HEK293 (cell line): Measurements from ENCODE around the gene PDZRN4.

Experiments
- HOXA7 ChIP-seq: sonication (generic); formaldehyde crosslinking; IDR thresholded peaks from 2 replicates; pipeline ENCODE4 v1.8.1; 2022; ENCODE audit warnings: missing genetic modification reagents, borderline replicate concordance
- KLF9 ChIP-seq: fragments of 450-650 bp; formaldehyde crosslinking; IDR thresholded peaks from 2 replicates; pipeline ENCODE4 v1.5.1; 2016; ENCODE audit warnings: missing biosample characterization, missing genetic modification characterization, low read depth
- TF ChIP-seq, protein P1 (sequence below): fragments of 450-650 bp; formaldehyde crosslinking; IDR thresholded peaks from 2 replicates; pipeline ENCODE4 v1.5.1; 2016; ENCODE audit warnings: missing biosample characterization, missing genetic modification characterization
- TF ChIP-seq, protein P2 (sequence below): fragments of 450-650 bp; formaldehyde crosslinking; conservative IDR thresholded peaks from 2 replicates; pipeline ENCODE4 v1.5.1; 2016; ENCODE audit warnings: low read depth, missing biosample characterization, missing genetic modification characterization

DNA sequence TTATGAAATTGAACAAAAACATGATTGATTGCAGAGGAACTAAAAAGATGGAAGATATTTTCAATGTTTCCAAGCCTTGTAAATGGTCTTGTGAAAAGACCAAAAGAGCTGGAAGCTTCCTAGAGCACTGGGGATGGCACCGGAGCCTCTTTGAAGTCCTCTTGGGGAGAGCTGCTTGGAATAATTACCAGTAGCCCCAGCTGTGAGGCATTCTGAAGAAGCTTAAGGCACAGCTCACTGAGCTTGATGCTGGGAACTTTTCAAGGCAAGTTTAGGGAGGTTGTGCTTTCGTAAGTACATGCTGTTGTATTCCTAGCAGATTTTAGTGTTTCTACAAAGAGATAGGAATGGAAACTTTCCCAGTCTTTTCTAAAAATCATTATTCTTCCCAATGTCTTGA is 13.9 kb downstream of the PDZRN4 start:
- TF ChIP-seq HOXA7 (CRISPR knock-in tag) = no peak
- TF ChIP-seq, protein P1, sequence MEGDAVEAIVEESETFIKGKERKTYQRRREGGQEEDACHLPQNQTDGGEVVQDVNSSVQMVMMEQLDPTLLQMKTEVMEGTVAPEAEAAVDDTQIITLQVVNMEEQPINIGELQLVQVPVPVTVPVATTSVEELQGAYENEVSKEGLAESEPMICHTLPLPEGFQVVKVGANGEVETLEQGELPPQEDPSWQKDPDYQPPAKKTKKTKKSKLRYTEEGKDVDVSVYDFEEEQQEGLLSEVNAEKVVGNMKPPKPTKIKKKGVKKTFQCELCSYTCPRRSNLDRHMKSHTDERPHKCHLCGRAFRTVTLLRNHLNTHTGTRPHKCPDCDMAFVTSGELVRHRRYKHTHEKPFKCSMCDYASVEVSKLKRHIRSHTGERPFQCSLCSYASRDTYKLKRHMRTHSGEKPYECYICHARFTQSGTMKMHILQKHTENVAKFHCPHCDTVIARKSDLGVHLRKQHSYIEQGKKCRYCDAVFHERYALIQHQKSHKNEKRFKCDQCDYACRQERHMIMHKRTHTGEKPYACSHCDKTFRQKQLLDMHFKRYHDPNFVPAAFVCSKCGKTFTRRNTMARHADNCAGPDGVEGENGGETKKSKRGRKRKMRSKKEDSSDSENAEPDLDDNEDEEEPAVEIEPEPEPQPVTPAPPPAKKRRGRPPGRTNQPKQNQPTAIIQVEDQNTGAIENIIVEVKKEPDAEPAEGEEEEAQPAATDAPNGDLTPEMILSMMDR (tag by site-specific recombination) = no peak
- TF ChIP-seq, protein P2, sequence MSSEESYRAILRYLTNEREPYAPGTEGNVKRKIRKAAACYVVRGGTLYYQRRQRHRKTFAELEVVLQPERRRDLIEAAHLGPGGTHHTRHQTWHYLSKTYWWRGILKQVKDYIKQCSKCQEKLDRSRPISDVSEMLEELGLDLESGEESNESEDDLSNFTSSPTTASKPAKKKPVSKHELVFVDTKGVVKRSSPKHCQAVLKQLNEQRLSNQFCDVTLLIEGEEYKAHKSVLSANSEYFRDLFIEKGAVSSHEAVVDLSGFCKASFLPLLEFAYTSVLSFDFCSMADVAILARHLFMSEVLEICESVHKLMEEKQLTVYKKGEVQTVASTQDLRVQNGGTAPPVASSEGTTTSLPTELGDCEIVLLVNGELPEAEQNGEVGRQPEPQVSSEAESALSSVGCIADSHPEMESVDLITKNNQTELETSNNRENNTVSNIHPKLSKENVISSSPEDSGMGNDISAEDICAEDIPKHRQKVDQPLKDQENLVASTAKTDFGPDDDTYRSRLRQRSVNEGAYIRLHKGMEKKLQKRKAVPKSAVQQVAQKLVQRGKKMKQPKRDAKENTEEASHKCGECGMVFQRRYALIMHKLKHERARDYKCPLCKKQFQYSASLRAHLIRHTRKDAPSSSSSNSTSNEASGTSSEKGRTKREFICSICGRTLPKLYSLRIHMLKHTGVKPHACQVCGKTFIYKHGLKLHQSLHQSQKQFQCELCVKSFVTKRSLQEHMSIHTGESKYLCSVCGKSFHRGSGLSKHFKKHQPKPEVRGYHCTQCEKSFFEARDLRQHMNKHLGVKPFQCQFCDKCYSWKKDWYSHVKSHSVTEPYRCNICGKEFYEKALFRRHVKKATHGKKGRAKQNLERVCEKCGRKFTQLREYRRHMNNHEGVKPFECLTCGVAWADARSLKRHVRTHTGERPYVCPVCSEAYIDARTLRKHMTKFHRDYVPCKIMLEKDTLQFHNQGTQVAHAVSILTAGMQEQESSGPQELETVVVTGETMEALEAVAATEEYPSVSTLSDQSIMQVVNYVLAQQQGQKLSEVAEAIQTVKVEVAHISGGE (tag by site-specific recombination) = no peak
- TF ChIP-seq KLF9 (tag by site-specific recombination) = no peak
